Fibroblast of gingiva (primary cell): Measurements from ENCODE around the gene SRGAP2C.
"Not testable (repeated sequence)": the region's sequence is repeated elsewhere in the genome, so short reads cannot be mapped to it uniquely, and the experiment has no call there.

Experiments
- DNase-seq: peaks from one replicate; pipeline ENCODE4 v3.0.0-alpha.2; 2011; ENCODE audit warnings: low read depth

SRGAP2C gene

GRCh38 chr1:121227544-121228330 is 43.0 kb downstream of the SRGAP2C start:
- not testable (repeated sequence) for DNase-seq

GRCh38 chr1:121230636-121231035 is 45.9 kb downstream of the SRGAP2C start:
- DNase-seq: not testable (repeated sequence)

GRCh38 chr1:121232445-121233125 is 47.8 kb downstream of the SRGAP2C start:
- DNase-seq: not testable (repeated sequence)

GRCh38 chr1:121234090-121234759 is 49.5 kb downstream of the SRGAP2C start:
- DNase-seq: not testable (repeated sequence)

- not testable (repeated sequence) for DNase-seq
These were observed 53.6 kb downstream of the SRGAP2C start for GRCh38 chr1:121238384-121238783.

- not testable (repeated sequence) for DNase-seq
These were observed 59.1 kb downstream of the SRGAP2C start for GRCh38 chr1:121243913-121244312.

- not testable (repeated sequence) for DNase-seq
These were observed 61.6 kb downstream of the SRGAP2C start for GRCh38 chr1:121246399-121246798.

- DNase-seq: not testable (repeated sequence)
These were observed 67.9 kb downstream of the SRGAP2C start for GRCh38 chr1:121252656-121253055.

- not testable (repeated sequence) for DNase-seq
These were observed 69.8 kb downstream of the SRGAP2C start for GRCh38 chr1:121254618-121255017.

- DNase-seq: not testable (repeated sequence)
These were observed 72.9 kb downstream of the SRGAP2C start for GRCh38 chr1:121257632-121258031.

- not testable (repeated sequence) for DNase-seq
These were observed 73.4 kb downstream of the SRGAP2C start for GRCh38 chr1:121258134-121258533.

- DNase-seq: not testable (repeated sequence)
These were observed 75.4 kb downstream of the SRGAP2C start for GRCh38 chr1:121260205-121260604.

GRCh38 chr1:121262163-121262562 is 77.4 kb downstream of the SRGAP2C start:
- not testable (repeated sequence) for DNase-seq

GRCh38 chr1:121263789-121264244 is 79.0 kb downstream of the SRGAP2C start:
- peak; percentile 16 for DNase-seq

- not testable (repeated sequence) for DNase-seq
These were observed 82.3 kb downstream of the SRGAP2C start for GRCh38 chr1:121267072-121267471.

- not testable (repeated sequence) for DNase-seq
These were observed 84.5 kb downstream of the SRGAP2C start for GRCh38 chr1:121269309-121269708.

GRCh38 chr1:121269973-121270372 is 85.2 kb downstream of the SRGAP2C start:
- DNase-seq: not testable (repeated sequence)

- not testable (repeated sequence) for DNase-seq
These were observed 86.5 kb downstream of the SRGAP2C start for GRCh38 chr1:121271143-121271715.

GRCh38 chr1:121275435-121275834 is 90.7 kb downstream of the SRGAP2C start:
- peak; percentile 2 for DNase-seq

GRCh38 chr1:121278202-121278601 is 93.4 kb downstream of the SRGAP2C start:
- DNase-seq: not testable (repeated sequence)

- DNase-seq: not testable (repeated sequence)
These were observed 94.2 kb downstream of the SRGAP2C start for GRCh38 chr1:121278777-121279547.
